Right ventricle myocardium superior (tissue), 1 donor: ENCODE data around the gene FMN1. TPM values are rescaled to one million over a fixed set of nuclear protein-coding genes. Genes with fewer than 3 reads are reported as not detected.

Source experiments
- ATAC-seq: fragments of 200-7000 bp; cut with Tn5 transposase; one replicate; pipeline ENCODE4 v1.9.1; 2020; ENCODE audit warnings: mild to moderate bottlenecking; ENCODE audit not compliant: poor library complexity
- DNase-seq: peaks from one replicate; pipeline ENCODE4 v3.0.0-alpha.2; 2020
- intact Hi-C: fragments of 100-400 bp; cut with DNase I; formaldehyde crosslinking; loops from one replicate; pipeline ENCODE4 v1.11.2; 2022
- total RNA-seq: library from RNA; stranded (reverse); fragmentation: NEBNext Ultra II Directional; extraction: Animal tissue kit (Norgen Biotek cat#: 25700); gene quantifications from one replicate; pipeline ENCODE4 v1.2.1, GENCODE V29; 2021
- donor health status: DM: no; HTN: yes; CAD: no; lungs with severe emphysema.

FMN1 gene
- total RNA-seq, 1 donor from 2014 or later, result 2.9 TPM

- intact Hi-C loops, result loop anchor here (10.0 kb wide), 1 partner anchor 112 kb away; no protein-coding TSS in a partner anchor
- DNase-seq (no peak), ATAC-seq (no peak)
Measured at GRCh38 chr15:33137101-33137500, 57.4 kb downstream of the FMN1 start.

GRCh38 chr15:33136353-33136752 is 58.2 kb downstream of the FMN1 start:
- intact Hi-C loops, result loop anchor here (10.0 kb wide), 1 partner anchor 112 kb away; no protein-coding TSS in a partner anchor
- no peak for ATAC-seq
- no peak for DNase-seq

- DNase-seq, result no peak
- intact Hi-C loops, result loop anchor here (10.0 kb wide), 1 partner anchor 111 kb away; no protein-coding TSS in a partner anchor
Measured at GRCh38 chr15:33135355-33135781, 59.1 kb downstream of the FMN1 start.

GRCh38 chr15:33132722-33133345 is 61.7 kb downstream of the FMN1 start:
- intact Hi-C loops, result loop anchor here (5.0 to 10.0 kb wide), 2 partner anchors 41 to 108 kb away; no protein-coding TSS in a partner anchor

More at GRCh38 chr15:33135355-33135781, 59.1 kb downstream of the FMN1 start:
- ATAC-seq, result peak; percentile 80

GRCh38 chr15:33132233-33132580 is 62.3 kb downstream of the FMN1 start:
- intact Hi-C loops, result loop anchor here (5.0 to 10.0 kb wide), 2 partner anchors 40 to 107 kb away; no protein-coding TSS in a partner anchor
- DNase-seq (no peak), ATAC-seq (peak; percentile 6)

More at GRCh38 chr15:33132722-33133345, 61.7 kb downstream of the FMN1 start:
- ATAC-seq (peak; percentile 75), DNase-seq (no peak)

- intact Hi-C loops, result loop anchor here (5.0 to 10.0 kb wide), 2 partner anchors 39 to 107 kb away; no protein-coding TSS in a partner anchor
- peak; percentile 12 for ATAC-seq
- DNase-seq, result no peak
Measured at GRCh38 chr15:33131552-33132232, 62.8 kb downstream of the FMN1 start.

GRCh38 chr15:33126559-33127290 is 67.8 kb downstream of the FMN1 start:
- ATAC-seq, result peak; percentile 83
- intact Hi-C loops, result loop anchor here (5.0 kb wide), 1 partner anchor 51 kb away; no protein-coding TSS in a partner anchor
- peak; percentile 79 for DNase-seq

- no peak for DNase-seq
- intact Hi-C loops, result loop anchor here (5.0 kb wide), 1 partner anchor 51 kb away; no protein-coding TSS in a partner anchor
- ATAC-seq, result peak; percentile 18
Measured at GRCh38 chr15:33125894-33126537, 68.5 kb downstream of the FMN1 start.

GRCh38 chr15:33124811-33125210 is 69.7 kb downstream of the FMN1 start:
- no peak for DNase-seq
- ATAC-seq, result no peak

GRCh38 chr15:33124279-33124678 is 70.2 kb downstream of the FMN1 start:
- ATAC-seq, result no peak
- intact Hi-C loops, result no loop called here
- no peak for DNase-seq

More at GRCh38 chr15:33124811-33125210, 69.7 kb downstream of the FMN1 start:
- intact Hi-C loops, result loop anchor here (5.0 kb wide), 1 partner anchor 52 kb away; no protein-coding TSS in a partner anchor

GRCh38 chr15:33119865-33120264 is 74.6 kb downstream of the FMN1 start:
- intact Hi-C loops, result no loop called here
- DNase-seq (no peak), ATAC-seq (no peak)

GRCh38 chr15:33119273-33119672 is 75.2 kb downstream of the FMN1 start:
- ATAC-seq (no peak), DNase-seq (no peak)
- intact Hi-C loops, result no loop called here

- ATAC-seq (no peak), DNase-seq (no peak)
- intact Hi-C loops, result no loop called here
Measured at GRCh38 chr15:33116198-33116597, 78.3 kb downstream of the FMN1 start.

GRCh38 chr15:33115191-33115861 is 79.2 kb downstream of the FMN1 start:
- intact Hi-C loops, result no loop called here
- ATAC-seq, result no peak
- DNase-seq, result no peak

- intact Hi-C loops, result no loop called here
- ATAC-seq, result no peak
- no peak for DNase-seq
Measured at GRCh38 chr15:33114374-33114717, 80.2 kb downstream of the FMN1 start.

GRCh38 chr15:33113666-33114373 is 80.7 kb downstream of the FMN1 start:
- DNase-seq (no peak), ATAC-seq (no peak)
- intact Hi-C loops, result no loop called here

GRCh38 chr15:33112541-33113105 is 81.9 kb downstream of the FMN1 start:
- intact Hi-C loops, result no loop called here
- DNase-seq (no peak), ATAC-seq (no peak)
